PC-9 (cell line): Measurements from ENCODE around the gene METRN.

Source experiments
- EZH2 ChIP-seq: fragments of 200-600 bp; sonication (generic); IDR thresholded peaks from 2 replicates; pipeline ENCODE4 v1.8.0; 2017; ENCODE audit warnings: antibody characterized with exemption, low read depth
- TF ChIP-seq, protein P1 (sequence below): fragments of 200-600 bp; sonication (generic); conservative IDR thresholded peaks from 2 replicates; pipeline ENCODE4 v1.6.1; 2017; ENCODE audit warnings: mixed run types, antibody characterized with exemption, mild to moderate bottlenecking, moderate library complexity

DNA sequence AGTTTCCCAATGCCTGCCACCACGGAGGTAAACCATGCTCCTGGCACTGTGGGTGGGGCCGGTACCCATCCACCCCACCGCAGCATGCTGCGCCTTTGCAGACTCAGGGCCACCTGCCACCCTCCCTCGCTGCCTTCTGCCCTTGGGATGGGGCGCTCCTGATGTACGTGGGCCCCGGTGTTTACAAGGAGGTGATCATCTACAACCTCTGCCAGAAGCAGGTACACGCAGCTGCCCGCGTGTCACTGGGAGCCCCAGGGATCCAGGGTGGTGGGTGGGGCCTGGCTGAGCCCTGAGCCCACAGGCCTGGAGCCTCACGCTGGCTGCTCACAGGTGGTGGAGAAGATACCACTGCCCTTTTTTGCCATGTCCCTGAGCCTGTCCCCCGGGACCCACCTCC is 48.3 kb upstream of the METRN start:
- TF ChIP-seq, protein P1, sequence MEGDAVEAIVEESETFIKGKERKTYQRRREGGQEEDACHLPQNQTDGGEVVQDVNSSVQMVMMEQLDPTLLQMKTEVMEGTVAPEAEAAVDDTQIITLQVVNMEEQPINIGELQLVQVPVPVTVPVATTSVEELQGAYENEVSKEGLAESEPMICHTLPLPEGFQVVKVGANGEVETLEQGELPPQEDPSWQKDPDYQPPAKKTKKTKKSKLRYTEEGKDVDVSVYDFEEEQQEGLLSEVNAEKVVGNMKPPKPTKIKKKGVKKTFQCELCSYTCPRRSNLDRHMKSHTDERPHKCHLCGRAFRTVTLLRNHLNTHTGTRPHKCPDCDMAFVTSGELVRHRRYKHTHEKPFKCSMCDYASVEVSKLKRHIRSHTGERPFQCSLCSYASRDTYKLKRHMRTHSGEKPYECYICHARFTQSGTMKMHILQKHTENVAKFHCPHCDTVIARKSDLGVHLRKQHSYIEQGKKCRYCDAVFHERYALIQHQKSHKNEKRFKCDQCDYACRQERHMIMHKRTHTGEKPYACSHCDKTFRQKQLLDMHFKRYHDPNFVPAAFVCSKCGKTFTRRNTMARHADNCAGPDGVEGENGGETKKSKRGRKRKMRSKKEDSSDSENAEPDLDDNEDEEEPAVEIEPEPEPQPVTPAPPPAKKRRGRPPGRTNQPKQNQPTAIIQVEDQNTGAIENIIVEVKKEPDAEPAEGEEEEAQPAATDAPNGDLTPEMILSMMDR, result no peak
- TF ChIP-seq EZH2, result no peak
